GM18520 (cell line): ENCODE data around the gene COL4A2.

Experiments used
- ATAC-seq: cut with Tn5 transposase; IDR thresholded peaks from one replicate; pipeline ENCODE4 v1.9.1; 2021; ENCODE audit not compliant: unreplicated experiment

COL4A2 gene

DNA sequence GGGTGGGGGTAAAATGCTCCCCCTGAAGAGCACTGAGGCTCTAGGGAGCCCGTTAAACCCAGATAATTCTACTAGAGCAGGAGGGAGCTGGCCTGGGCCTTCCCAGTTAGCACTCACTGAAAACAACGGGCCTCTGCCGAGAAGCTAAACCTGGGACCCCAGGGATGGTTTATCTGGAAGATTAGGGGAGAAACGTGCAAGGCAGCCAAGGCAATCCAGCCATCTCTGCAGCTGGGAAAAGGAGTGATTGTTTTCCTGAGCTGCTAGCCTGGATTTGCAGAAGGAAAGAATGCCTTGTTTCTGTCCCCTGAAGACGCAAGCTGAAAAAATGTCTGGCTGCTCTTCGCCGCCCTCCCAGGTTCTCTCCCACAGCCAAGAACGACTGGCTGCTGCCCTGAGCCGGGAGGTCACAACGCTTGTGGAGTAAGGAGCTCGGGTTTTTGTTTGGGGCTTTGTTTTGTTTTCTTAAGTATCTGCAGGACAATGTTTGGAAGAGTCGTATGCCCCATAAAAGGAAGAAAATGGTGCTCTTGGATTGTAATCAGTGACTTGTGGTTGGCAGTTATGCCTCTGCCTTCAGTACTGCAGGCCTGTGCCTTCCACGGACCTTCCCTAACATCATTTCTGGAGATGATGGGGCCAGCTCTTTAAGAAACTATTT, 31.5 kb downstream of the COL4A2 start:
- no peak for ATAC-seq

DNA sequence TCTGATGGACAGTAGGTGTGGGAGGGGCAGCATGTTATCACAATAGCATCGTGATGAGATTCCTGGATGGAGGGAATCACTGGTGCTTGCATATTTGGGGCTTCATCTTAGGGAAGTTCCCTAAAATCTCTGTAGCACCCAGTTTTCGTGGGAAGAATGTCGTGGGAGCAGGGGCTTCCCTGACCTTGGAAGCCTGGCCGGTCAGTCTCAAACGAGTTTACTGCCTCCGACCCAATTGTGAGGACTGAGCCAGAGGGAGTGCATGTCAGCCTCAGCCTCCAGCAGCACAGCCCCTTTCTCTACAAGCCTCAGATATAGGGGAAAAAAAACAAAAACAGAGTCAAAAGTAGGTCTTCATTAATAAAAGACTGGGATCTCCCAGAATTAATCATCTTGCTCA, 32.2 kb downstream of the COL4A2 start:
- no peak for ATAC-seq

DNA sequence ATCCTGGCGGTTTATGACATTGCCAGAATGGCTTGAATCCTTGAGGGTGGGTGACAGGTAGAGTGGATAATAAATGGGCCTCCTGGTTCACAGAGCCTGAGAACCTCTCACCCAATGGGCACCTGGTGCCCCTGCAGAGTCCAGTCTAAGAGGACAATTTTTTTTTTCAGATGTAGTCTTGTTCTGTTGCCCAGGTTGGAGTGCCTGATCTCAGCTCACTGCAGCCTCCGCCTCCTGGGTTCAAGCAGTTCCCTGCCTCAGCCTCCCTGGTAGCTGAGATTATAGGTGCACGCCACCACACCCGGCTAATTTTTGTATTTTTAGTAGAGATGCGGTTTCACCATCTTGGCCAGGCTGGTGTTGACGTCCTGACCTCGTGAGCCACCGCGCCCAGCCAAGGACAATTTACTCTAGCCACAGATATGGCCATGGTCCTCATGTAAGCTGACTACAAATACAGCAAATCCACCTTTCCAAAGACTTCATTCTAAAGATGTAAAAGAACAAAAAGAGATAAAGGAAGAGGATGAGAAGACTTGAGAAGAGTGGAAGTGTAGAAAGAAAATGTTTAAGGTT, 33.0 kb downstream of the COL4A2 start:
- no peak for ATAC-seq

DNA sequence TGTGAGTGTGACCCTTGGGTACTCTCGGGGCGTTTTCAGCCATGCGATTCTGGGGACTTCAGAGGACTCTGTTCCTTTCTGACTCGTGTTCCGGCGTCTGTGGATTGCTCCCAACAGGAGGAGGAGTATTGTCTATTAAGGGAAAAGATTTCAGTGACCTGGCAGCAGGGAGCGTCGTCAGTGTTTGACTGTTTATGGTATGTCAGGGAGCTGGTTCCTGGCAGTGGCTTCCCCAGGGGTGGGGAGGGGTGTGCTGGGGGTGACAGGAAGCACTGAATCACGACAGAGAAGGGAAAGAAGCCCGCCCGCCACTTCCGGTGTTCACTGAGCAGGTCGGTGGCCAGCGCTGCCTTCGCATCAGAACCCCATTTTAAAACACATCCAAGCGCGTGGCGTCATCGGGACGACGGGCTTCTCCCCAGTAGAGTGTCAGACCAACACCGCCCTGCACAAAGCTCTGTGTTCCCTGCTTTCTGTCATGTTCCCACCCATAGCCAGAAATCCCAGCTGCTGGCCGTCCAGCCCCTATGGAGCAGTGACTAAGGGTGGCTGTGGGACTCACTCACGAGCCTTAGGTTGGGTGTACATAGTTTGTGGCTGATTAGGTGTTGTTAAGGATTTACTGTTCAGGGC, 33.8 kb downstream of the COL4A2 start:
- no peak for ATAC-seq

DNA sequence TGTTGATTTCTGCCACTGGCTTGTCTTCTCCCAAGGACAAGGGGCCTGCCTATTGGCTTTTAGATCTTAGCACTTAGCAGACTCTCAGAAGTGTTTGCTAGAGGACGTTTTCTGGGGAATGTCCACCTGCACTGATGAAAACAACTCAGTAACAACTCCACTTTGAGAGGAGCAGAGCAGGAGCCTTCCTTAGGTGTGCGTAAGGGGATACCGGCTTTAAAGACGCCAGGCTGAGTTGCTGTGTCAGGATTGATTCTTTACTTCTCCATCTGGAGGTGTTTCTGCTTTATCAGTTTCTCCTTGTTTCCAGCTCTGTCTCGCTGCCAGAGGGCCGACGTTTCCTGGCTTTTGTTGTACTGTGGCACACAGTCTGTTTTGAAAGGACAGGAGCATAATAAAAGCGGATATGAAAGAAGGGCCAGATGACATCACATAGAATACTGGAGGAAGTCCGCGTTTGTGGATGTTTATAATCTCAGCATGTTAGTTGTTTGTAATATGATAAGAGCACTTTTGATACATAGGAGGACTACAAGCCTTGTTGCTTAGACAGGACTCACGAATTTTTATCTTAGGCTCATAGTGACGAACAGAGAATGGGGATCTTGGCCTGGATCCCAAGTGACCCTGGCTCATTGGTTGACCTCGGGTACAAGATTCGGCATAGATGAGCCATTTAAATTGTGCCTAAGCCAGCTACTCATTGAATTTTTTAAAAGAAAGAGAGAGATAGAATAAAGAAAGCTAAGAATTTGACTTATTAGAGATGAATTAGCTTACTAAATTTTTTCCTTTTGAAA, 34.6 kb downstream of the COL4A2 start:
- ATAC-seq = no peak

DNA sequence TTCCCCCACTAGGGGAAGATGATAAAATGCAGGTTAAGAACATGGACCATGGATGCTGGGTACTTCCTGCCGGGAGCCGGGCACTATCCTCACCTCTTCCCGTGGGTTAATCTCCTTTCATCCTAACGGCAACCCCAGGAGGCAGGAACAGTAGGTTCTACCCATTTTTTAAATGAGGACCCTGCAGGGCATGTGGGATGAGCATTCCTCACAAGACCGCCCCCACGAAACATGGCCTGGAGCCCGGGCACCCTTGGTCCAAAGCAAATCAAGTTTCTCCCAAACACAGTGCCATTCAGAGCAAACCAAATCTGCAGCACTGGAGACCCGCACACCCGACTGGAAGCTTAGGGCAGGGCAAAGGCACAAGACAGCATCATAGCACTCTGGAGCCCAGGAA, 35.4 kb downstream of the COL4A2 start:
- ATAC-seq = no peak

DNA sequence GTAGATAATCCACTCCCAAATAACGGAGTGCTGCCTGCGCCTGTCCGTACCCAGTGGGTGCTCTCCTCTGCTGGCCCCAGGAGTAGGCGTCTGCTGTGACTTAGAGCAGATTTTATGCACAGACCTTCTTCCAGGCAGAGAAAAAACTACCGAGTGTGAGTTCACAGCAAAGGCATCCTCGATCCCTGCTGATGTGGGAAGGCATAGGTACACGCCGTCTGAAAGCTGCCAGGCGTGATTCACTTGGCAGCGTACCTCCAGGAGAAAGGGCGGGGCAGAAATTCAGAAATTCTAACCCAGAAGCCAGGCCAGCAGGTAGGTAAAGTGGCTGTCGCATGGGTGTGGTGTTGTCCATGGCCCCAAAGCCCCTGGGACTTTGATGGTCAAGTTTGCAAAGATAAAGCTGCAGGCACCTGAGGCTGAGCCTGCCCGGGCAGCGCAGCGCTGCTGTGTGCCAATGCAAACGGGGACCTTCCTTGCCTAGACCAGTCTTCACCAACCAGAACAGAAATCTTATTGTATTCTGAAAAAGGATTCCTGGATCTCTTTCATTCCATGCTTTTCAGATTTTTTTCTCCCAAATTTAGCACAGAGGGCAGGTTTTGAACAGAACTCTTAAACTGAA, 36.3 kb downstream of the COL4A2 start:
- ATAC-seq = no peak

DNA sequence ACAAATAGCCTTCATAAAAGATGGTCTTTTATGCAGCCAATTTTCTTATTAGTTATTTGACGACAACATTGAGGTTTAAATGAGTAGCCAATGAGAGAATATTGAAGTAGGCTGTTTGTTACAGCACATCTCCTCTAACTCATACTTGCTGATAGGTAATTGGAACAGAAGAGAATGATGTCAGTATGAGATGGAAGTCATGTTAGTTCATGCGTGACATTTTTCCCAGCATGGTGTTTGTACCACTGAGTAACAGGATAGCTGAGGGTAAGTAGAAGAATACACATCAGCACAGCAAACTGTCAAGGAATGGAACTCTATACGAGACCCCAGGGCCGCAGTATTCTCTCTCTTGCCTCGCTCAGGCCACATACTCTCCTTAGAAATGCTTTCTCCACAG, 37.2 kb downstream of the COL4A2 start:
- ATAC-seq = no peak

DNA sequence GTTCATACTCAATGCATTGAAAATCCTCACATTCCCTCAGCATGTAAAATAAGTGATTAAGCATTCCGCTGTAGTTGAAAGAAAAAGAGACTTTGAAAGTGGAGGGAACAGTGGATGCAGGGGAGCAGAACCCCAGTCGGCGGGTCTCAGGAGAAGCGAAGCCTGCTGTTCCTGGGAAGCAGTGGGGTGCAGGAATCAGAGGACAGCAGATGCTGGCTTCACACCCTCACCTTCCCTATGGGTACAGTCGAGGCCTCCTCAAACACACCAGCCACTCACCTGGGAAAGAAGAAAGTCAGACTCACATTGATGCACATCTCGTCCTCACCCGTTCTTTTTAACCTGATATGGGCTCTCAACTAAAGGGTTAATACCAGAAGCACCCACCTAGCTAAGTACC, 38.2 kb downstream of the COL4A2 start:
- no peak for ATAC-seq

DNA sequence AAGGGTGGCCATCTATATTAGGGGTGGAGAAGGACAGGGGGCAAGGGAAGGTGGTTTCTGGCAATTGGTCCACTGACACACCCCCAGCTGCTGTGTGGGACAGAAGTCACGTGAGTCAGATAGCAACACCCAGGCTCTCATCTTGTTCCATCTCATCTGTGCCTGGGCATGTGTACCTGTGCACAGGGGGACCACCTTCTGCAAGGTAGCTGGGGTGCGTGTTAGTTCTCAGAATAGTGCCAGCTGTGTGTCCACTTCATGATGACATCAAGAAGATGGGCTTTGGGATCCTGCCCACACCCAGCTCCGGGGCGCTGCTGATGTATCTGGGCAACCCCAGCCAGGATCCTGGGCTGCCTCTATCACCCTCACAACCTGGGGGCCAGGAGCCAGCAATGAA, 38.6 kb downstream of the COL4A2 start:
- no peak for ATAC-seq

DNA sequence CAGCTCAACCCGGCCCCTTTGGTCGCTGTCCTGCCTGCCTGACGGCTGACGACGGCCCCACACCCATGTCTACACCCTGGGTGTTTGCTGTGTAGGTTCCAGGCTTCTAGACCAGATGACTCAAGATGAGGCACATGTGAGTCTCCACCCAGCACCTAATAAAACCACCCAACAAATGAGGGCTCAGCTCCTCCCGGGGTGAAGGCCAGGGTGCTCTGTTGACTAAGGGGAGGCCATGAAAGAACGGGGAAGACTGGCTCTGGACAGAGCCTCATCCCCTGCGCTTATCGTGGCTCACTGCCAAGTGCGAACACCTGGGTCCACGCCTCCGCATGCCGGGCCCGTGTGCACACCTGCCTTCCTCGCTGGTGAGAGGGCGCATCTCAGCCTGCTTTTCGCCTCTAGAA, 39.6 kb downstream of the COL4A2 start:
- ATAC-seq = no peak

DNA sequence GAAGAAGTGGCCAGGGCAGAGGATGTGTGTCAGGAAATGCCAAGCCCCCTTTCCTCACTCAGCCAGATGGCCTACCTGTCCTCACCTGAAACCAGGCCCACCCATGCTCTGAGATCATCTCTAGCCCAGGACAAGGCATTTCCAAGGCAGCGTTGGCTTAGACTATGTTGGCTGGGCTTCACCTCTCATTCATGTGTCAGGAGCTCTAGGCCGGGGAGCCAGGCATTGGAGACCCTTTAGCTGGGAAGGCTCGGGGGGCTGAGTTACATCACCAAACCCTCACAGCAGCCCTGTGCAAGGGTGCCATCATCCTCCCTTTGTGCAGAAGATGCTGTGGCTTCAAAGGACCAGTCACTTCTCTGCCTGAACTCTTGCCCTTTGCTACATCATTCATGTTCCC, 40.0 kb downstream of the COL4A2 start:
- no peak for ATAC-seq

DNA sequence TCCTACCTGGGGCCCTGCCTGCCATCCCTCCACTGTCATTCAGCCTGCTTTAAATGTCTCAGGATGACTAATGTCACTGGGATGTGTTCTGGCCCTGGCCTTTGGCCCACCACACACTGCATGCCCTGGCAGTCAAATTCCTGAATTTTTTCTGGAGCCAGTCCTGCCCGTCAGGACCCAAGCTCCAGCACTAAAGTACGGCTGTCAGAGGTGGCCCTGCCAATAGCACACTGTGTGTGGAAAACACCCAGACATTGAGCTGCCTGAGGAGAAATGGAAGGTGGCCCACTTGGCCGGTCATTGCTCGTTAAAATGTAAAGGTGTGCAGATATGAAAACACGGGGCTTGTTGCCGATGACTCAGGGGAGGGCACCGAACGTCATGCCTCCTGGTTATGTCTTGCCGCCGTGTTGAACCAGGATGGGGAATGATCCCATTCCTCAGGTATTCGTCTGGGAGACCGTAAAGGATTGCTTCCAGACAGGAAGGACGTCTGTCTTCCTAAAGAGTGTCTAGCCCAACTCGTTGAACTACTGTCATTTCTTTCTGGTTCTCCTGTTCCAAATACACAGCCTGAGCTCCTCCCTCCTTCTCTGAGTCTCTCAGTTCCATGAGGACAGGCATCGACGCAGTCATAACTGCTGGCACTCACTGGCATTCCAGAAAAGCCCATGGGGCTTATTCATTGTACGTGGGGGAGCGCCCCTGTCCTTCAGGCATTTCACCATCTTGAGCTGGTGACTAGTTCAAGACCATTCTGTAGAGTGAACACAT, 40.6 kb downstream of the COL4A2 start:
- no peak for ATAC-seq

DNA sequence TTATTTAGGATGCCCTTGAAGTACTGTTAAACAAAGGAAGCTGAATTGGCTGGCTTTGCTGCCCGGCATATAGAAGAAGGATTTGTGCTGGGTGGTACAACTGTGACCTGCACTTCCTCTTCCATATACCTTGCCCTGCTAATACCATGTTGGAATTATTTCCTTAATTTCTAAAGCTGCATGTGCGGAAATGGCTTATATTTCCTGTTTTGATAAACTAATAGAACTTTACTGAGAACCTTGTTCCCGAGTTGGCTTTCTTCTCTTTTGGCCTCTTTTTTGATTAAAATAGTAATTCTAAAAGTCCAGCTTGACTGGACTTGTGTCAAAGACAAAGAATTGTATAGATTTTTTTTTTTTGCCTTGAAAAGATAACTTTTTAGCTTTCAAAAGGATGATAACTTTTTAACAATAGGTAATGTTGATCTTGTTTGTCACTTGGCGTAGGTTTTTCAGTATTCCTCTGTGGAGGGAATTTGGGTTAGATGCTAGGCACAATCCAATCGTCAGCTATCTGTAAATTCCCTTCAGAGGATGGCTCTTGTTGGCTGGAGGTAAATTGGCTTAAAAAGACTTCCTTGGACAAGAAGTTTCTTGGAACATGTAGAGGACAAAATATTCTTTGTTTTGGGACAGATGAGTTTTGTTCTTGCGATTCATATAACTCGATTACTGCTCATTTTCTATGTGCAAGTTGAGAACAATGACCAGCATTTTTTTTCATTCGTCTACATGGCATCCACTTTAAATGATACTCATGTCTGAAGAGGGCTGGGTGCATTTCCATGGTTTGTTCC, 41.4 kb downstream of the COL4A2 start:
- ATAC-seq = no peak

DNA sequence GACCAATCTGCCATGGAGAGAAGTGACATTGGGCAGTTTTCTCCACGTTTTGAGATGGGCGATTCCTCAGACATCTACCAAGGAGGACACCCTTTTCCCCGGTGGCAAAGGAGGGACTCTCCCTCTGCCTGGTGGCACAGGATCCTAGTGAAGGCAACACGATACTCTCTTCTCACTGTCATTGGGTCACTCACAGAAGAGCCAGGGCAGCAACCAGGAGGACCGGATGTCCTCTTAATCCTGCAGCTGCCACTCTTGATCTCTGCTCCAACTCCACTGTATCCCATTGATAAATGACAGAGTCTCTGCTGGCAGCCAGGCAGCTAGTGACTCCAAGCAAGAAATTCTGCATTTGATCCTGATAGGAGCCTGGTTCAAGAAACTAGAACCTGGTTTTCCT, 42.2 kb downstream of the COL4A2 start:
- no peak for ATAC-seq

DNA sequence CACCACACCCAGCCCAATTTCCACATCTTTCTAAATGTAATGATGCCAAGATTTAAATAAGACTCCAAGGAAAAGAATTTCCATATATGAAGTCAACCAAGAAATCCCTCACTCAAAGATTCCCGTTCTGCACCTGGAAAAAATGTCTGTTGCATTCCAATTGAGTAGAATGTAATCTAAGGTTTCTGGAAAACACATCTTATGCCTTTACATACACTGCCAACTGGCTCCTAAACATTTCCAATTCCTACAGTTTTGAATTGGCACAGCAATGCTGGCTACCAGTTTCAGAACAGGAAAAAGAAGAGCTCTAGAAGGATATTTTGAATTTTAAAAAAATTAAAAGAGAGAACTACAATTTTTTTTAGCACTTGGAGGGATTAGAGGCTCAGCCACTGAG, 43.0 kb downstream of the COL4A2 start:
- no peak for ATAC-seq

DNA sequence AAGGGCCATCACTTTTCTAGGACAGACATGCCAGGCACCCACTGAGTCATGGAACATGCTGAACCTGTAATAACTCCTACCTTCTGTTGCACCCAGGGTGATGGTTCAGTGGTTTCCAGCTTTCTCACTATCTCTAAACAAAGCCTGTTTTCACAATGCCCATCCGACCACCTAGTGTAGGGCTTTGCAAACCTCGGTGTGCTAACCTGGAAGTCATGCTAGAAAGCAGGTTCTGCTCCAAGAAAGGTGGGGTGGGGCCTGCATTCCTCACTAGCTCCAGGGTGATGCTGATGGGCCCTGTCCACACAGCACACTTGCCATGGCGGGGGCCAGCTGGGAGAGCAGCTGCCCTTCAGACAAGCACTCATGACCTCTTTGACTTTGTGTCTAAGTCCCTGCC, 43.4 kb downstream of the COL4A2 start:
- no peak for ATAC-seq

DNA sequence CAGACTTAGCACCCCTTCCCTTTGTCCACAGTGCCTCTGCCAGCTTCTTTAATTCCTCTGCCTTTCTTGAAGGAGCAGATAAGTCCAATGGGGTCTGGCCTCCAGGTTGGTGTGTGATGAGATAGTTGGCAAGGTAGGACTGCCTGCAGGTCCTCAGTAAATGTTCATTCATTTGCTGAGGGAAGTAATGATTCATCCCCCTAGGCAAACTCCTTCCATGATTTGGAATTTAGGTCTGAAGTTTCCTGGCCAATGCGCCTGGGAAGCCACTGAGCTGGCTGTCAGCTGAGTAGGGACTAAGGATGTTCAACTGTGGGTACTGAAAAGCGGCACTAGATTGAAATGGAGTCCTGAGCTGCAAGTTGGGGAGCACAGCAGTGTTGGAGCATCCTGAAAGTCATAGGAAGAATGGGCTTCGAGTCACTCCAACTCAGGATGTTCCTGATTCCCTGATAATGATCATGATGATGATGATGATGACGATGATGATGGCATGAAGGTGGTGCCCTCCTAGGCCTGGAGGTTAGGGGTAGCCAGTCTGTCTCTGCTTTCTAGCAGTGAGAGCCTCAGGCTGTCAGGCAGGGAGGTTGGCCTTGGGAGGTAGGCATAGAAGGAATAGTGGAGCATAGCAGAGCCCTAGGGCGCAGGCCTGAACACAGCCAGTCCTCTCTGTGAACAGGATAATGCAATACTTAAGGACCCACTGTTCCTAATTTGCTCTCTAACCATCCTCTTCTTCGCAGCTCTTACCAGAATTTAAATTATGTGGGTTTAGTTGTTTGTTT, 44.7 kb downstream of the COL4A2 start:
- ATAC-seq = no peak

DNA sequence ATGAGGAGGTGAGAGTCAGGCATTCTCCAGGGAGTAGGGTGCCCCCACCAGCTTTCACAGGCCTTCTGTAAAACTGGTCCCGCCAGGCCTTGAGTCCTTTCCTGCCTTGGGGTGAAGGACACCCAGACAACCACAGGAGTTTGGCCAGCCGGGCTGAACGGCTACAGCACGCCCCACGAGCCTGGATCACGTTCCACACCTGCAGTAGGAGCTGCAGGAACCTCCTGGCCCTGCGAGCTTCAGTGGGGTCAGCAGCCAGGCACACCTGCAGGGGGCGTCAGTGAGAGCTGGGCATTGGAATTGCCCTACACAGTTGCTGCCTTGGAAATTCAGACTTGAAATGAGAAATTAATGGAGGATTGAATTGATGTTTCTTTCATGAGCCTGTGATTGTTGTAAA, 45.7 kb downstream of the COL4A2 start:
- ATAC-seq = no peak
